GM08714 (cell line): ENCODE results near the gene LUZP1.

ENCODE experiments used
- H3K4me3 ChIP-seq: fragments of 200-500 bp; sonication (Bioruptor generic); 2 replicates; pipeline ENCODE4 v1.5.1; 2014; ENCODE audit warnings: mild to moderate bottlenecking, low read length, inconsistent platforms
- ZNF274 ChIP-seq: IDR thresholded peaks from 2 replicates; pipeline ENCODE4 v1.6.1; 2012; ENCODE audit warnings: mild to moderate bottlenecking, low read depth, low read length

The LUZP1 gene

DNA sequence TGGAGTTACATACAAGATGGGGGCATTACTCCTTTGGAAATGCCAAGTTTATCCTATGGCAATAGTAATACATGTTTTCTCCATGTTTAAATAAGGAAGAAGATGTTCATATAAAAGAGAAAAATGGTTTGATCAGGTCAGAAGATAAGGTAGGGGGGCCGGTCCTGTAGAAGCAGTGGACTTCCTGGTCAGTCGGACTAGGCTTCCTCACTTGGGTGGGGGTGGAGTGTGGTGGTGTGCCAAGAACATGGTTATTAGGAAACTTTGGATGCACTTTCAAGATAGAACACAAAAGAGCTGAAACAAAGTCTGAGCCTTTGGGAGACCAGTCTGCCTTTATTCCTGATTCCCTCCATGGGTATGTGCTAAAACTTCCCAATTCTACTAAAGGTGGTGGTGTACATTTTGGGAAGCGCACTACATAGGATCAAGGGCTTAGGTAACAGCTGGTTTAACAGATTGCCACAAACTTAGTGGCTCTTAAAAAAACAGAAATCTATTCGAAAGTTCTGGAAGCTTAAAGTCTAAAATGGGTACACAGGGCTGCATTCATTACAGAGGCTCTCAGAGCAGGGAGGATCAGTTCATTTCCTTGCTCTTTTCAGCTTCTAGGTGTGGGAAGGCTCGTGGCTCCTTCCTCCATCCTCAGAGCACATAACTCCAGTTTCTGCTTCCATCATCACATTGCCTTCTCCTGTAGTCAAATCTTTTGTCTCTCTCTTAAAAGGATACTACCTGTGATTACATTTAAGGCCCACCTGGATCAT is 84.8 kb downstream of the LUZP1 start:
- no peak overlapping the region for H3K4me3 ChIP-seq
- no peak for TF ChIP-seq ZNF274

DNA sequence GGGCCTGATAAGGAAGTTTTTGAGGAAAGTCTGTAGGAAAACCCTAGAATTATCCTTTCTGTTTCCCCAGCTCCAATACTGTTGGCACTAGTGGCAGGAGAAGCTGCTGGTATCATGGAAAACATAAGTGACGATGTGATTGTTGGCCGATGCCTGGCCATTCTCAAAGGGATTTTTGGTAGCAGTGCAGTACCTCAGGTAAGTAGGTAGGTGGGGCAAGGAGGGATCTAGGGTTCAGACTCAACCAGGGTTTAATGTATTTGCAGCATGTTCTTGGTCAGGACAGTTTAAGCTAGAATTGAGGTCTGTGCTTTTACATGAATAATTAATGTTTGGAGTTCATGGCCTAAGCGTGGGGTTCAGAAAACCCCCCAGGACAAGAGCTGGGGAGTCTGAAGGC is 87.3 kb downstream of the LUZP1 start:
- TF ChIP-seq ZNF274: no peak
- H3K4me3 ChIP-seq: no peak overlapping the region

GRCh38 chr1:23080885-23081284 is 87.8 kb downstream of the LUZP1 start:
- no peak for TF ChIP-seq ZNF274
- no peak overlapping the region for H3K4me3 ChIP-seq

DNA sequence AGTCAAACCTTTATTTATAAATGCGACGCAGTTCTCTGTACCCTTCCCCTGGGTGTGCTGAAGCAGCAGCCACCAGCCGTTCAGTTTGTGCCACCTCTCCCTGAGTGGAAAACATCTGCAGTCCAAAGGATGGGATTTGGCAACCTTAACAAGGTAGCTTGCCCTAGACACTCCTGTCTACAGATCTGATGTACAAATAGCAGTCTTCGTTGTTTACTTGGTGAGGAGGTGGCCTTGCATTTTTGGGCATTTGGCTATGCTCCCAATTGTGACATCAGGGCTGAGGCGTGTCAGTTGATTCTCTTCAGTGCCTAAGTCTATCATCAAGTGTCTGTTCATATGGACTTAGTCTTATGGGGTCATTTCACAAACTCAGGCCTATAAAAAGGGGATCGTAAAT is 89.6 kb downstream of the LUZP1 start:
- no peak for TF ChIP-seq ZNF274
- no peak overlapping the region for H3K4me3 ChIP-seq

GRCh38 chr1:23074012-23074411 is 94.6 kb downstream of the LUZP1 start:
- no peak overlapping the region for H3K4me3 ChIP-seq
- TF ChIP-seq ZNF274: no peak

- no peak for TF ChIP-seq ZNF274
- H3K4me3 ChIP-seq: no peak overlapping the region
These were observed 99.0 kb downstream of the LUZP1 start for GRCh38 chr1:23069675-23070074.

DNA sequence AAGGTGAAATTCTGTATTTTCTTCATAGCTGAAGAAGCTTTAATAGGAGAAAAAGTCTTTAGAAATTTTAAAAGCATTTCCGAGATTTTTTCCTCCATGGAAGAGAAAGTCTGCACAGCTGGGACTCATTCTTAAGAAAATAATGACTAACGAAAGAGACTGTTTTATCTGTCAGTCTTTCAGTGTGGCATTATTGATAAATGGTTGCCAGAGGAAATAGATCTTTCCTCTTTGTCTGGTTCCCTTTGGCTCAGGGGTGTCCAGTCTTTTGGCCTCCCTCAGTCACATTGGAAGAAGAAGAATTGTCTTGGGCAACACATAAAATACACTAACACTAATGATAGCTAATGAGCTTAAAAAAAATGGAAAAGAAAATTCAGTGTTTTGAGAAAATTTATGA is 99.5 kb downstream of the LUZP1 start:
- H3K4me3 ChIP-seq: no peak overlapping the region
- TF ChIP-seq ZNF274: no peak

DNA sequence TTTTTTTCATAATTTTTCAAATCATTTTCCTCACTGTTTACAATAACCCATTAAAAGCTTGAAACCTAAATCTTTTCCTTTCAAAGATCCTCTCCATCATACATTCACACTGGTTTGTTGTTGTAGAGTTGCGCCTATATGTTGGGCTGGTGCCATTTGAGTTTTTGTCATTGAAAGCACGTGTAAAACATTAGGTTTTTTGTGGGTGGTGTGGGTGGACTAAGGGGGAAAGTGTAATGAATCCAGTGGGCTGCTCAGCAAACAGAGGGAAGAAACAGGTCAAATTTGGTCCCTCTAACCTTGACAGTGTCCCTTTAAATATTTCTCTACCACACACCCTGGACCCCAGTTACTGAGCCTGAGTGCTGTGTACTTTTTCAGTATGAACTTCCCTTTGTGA is 102.6 kb downstream of the LUZP1 start:
- TF ChIP-seq ZNF274: no peak
- H3K4me3 ChIP-seq: no peak overlapping the region

DNA sequence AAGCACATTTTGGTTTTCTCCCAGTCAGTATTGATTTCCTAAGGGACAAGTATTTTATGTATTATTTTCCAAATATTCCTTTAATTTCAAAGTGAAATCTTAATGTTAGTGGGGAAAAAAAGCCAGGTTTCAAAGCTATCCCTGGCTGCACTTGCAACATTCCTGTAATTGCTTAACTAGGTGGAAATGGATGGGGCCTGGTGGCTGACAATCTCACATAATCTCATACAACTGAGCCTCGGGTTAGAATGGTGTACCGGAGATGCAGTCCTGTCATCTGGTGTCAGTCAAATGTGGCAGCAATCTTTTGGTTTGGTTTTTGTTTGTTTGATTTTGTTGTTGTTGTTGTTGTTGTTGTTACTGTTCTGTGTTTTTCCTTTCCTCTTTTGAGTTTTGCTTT is 103.3 kb downstream of the LUZP1 start:
- no peak for TF ChIP-seq ZNF274

DNA sequence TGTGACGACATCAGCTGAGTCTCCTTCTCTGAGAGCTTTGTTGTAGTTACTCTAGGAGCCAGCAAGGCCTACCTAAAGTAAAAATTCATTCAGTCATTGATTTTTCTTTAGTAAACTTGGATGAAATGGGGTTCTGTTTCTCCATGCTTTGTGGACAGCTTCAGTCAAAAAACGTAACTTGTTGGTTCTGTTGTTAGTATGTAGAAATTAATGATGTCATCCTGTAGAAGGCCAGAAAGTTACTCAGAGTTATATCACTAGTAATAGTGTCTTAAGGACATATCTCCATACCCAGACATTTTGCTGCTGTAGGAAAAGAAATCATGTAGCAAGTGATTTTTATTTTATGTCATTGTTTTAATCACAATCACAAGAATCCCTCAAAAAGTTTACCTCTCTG is 106.4 kb downstream of the LUZP1 start:
- H3K4me3 ChIP-seq: no peak overlapping the region
- no peak for TF ChIP-seq ZNF274

More for the DNA sequence above, 103.3 kb downstream of the LUZP1 start:
- no peak overlapping the region for H3K4me3 ChIP-seq

DNA sequence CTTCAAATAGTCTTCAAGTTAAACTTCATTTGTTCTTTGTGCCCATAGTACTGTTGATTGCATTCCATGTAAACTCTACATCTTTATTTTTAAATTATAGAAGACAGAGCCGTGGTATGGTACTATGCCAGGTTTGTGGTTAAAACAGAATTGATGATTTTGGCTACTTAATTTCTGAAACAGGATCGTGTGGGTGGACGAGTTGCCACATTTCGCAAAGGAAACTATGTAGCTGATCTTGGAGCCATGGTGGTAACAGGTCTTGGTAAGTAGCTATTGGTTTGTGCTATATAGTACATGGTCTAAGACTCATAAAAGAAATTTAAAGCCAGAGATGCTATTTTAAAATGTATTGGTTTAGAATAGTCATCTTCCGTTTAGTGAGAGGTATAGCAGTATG is 111.4 kb downstream of the LUZP1 start:
- no peak overlapping the region for H3K4me3 ChIP-seq
- TF ChIP-seq ZNF274: no peak

- no peak for TF ChIP-seq ZNF274
- no peak overlapping the region for H3K4me3 ChIP-seq
These were observed 117.3 kb downstream of the LUZP1 start for GRCh38 chr1:23051290-23051909.

DNA sequence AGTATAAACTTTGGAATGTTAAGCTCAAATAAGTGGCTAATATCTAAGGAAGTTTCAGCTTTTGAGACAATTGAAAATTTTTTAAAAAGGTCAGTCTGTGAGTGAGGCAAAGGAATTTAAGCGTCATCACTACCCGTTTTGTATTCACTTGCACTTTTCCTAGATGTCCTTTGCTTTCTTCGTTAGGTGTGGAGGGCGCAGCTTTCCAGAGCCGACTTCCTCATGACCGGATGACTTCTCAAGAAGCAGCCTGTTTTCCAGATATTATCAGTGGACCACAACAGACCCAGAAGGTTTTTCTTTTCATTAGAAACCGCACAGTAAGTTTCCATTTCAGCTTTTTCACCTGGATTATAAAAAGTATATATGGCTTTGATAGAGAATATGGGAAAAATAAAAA is 118.5 kb downstream of the LUZP1 start:
- TF ChIP-seq ZNF274: no peak
- no peak overlapping the region for H3K4me3 ChIP-seq

- H3K4me3 ChIP-seq: no peak overlapping the region
- no peak for TF ChIP-seq ZNF274
These were observed 124.6 kb downstream of the LUZP1 start for GRCh38 chr1:23044035-23044434.

DNA sequence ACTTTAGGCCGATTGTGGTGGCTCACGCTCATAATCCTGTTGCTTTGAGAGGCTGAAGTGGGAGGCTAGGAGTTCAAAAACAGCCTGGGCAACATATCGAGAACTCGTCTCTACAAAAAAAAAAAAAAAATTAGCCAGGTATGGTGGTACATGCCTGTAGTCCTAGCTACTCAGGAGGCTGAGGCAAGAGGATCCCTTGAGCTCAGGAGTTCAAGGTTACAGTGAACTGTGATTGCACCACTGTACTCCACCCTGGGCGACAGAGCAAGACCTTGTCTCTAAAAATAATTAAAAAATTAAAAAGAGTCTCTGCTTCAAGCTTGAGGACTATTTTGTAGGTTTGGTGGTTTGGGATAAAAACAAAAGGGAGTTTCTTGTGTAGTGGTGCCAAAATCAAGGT is 128.1 kb downstream of the LUZP1 start:
- H3K4me3 ChIP-seq: no peak overlapping the region
- TF ChIP-seq ZNF274: no peak
